Left forelimb (tissue), 1 donor: ENCODE data around the gene EDC4.
"Not testable (repeated sequence)": the region's sequence is repeated elsewhere in the genome, so short reads cannot be mapped to it uniquely, and the experiment has no call there.

Source experiments
- DNase-seq: peaks from one replicate; pipeline ENCODE4 v3.0.0-alpha.2; 2018; ENCODE audit warnings: low spot score

The EDC4 gene

DNA sequence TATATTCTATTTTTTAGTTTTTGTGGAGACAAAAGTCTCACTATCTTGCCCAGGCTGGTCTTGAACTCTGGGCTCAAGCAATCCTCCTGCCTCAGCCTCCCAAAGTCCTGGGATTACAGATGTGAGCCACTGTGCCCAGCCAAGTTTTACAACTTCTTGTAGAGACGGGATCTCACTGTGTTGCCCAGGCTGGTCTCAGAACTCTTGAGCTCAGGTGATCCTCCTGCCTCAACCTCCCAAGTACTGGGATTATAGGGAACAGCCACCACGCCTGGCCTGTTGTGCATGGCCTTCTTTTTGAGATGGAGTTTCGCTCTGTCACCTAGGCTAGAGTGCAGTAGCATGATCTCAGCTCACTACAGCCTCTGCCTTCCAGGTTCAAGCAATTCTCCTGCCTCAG lies 19.2 kb upstream of the EDC4 start:
- no peak for DNase-seq

DNA sequence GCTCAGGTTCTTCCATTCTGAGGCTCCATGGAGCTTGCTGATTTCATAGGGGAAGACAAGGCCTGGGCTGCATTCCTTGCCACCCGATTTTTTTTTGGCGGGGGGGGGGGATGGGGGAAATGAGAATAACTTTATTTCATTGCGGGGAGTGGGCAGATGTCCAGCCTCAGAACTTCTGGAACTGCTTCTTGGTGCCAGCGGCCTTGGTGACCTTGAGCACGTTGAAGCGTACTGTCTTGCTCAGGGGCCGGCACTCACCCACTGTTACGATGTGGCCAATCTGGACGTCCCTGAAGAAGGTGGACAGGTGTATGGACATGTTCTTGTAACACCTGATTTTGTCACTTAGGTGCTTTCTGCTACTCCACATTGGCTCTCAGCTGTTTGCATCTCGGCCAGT lies 17.1 kb upstream of the EDC4 start:
- no peak for DNase-seq

DNA sequence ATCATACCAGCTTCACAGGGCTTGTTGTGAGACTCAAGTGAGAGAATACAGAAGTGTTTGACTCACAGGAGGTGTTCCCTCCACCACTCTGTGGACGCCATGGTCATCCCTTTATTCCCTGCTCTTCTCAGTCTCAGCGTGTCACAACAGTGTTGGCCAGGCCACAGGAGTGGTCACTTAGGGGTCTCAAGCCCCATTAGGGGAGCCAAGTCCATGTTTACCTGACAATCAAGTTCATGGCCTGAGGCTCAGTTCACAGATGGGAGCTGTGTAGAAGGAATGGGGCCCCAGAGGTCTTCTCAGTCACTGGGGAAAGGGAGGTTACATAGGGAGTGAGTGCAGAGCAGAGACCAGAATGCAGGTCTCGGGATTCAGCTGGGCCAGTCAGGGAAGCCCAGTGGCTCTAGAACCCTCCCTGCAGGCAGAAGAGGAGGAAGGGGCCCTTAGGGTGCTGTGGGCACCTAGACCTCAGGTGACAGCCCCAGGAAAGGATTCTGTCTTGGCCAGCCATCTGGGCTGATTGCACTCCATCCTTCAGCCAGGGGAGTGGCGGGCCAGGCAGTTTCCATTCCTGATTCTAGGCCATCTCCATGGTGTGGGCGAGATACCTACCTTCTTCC lies 15.8 kb upstream of the EDC4 start:
- no peak for DNase-seq

DNA sequence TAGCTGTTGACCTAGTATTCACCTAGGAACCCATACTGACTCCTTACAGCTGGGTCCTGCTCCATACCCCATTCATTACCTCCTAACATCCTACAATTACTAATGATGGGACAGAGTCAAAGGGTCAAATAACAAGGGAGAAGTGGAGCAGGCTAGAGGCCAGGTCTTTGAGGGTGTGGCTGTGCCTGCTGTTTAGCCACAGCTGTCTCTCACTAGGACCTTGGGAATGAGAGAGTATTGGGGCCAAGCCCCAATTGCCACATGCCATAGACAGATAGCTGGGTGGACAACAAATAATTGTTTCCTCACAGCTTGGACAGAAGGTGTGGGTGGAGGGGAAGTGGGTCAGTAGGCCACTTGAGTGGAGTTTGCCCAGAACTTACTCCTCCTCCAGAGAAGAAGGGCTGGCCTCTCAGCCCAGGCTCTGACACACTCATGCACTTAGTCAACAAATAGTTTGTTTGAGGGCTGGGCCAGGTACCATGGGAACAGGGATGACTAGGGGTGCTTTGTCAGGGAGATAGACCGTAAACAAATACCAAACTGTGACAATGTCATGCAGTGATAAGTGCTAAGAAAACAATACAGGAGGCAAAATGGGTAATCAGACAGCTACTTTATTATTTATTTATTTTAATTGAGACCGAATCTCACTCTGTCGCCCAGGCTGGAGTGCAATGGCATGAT lies 15.2 kb upstream of the EDC4 start:
- no peak for DNase-seq

DNA sequence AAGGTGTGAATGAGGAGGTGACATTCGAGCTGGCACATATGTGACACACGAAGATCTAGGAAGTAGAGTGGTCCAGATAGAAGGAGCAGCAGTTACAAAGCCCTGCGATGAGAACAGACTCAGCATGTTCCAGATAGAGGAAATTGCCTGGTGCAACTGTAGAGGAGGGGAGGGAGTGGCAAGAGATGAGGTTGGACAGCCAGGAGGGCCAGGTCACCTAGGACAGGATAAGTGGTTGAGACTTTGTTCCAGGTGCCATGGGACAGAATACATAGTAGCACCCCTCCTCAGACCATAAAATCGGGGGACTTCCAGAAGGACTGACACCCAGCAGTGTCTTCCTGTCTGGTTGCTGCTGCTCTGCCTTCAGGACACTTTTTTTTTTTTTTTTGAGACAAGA lies 14.4 kb upstream of the EDC4 start:
- no peak for DNase-seq

DNA sequence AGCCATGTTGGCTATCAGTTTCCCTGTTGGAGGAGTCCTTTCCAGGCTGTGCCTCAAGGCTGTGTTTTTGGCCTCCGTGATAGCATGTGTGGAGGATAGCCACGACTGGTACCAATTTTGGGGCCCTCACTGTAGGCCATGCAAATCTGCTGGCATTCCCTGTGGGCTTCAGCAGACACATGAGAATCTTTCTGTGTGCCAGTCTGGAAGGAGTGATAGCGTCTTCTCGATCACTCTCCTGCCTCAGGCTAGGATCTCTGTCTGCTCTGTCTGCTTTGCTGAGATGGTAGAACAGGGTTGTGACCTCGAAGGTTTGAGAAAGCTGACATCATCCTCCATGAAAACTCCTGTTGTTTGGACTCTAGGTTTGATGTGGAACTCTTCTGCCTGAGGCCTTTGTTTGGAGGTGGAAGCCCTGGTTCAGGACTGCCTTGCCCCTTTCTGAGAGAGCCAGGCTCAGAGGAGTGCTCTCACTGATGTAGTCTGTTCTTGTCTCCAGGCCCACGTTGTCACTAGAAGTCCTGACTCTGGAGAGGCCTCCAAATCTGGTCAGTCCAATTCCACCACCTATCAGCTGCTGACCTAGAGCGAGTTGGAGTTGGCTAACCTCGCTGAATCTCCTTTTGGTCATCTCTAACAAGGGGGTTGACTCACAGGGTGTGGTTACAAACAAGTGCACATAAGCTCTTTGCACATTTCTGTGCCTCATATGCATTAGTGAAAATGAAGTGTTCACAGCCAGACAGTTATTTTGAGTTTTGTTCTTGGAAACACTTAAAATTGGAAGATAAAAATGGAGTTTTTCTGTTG lies 12.1 kb upstream of the EDC4 start:
- DNase-seq: no peak

DNA sequence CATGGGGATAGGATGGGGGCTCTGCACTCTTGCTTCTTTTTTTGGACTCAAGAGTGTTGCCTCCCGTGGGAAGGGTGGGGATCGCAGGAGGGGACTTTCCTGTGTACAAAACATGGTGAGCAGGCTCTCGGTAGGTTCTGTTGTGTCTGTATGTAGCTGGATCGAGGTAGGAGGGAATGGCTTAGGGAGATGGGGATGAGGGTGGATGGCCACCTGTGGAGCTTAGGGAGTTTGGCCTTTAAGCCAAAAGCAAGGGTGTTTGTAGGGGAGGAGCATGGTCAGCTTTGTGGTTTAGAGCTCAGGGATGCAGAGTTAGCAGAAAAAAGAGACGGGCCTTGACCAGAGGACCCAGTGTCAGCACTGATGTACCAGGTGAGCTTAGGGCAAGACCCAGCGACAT lies 11.0 kb upstream of the EDC4 start:
- DNase-seq: no peak

DNA sequence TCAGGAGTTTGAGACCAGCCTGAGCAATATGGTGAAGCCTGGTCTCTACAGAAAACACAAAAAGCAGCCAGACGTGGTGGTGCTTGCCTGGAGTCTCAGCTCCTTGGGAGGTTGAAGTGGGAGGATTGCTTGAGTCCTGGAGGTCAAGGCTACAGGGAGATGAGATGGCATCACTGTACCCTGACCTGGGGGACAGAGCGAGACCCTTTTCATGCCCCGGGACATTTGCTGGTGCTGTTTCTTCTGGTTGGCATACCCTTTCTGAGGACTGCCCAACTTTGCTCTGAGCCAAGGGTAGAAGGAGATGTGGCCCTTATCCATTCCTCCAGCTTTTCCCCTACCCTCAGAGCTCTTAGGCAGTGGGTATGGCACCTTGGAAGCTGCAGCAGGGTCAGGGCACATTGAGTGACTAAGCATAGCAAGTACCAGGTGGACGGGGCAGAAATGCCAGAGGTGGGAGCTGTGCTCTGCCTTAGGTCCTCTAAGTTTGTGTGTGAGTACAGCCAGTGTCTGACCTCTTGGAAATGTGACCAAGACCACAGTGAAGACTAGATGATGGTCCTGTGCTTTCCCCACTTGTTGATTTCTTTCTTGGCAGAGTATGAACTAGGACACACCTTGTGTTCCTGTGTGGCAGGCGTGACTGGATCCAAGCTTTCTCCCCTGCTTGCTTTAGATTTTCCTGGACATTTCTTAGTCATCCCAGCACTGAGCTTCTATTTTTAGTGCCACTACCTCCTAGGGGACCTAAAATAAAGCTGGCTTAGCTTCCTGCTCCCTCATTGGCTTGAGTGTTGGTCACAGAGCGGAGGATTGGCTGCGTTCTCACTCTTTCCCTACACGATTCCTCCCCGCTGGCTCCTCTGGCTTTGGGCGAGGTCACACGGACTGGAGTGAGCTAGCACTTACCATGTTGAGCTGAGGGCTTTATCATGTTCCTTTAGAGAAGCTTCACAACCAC lies 9.9 kb upstream of the EDC4 start:
- DNase-seq: no peak

DNA sequence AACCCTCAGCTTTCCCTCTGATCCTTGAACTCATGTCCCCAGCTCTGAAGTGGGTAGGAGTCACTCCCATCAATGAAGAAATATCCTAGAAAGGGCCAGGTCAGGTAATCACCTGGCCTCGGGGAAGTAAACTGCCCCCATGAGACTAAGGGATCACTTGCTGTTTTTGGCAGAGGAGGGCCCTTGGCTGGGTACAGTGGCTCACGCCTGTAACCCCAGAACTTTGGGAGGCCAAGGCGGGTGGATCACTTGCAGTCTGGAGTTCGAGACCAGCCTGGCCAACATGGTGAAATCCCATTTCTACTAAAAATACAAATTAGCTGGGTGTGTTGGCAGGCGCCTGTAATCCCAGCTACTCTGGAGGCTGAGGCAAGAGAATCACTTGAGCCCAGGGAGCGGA lies 8.8 kb upstream of the EDC4 start:
- DNase-seq: not testable (repeated sequence)

GRCh38 chr16:67864594-67864993 lies 8.3 kb upstream of the EDC4 start:
- DNase-seq: no peak

DNA sequence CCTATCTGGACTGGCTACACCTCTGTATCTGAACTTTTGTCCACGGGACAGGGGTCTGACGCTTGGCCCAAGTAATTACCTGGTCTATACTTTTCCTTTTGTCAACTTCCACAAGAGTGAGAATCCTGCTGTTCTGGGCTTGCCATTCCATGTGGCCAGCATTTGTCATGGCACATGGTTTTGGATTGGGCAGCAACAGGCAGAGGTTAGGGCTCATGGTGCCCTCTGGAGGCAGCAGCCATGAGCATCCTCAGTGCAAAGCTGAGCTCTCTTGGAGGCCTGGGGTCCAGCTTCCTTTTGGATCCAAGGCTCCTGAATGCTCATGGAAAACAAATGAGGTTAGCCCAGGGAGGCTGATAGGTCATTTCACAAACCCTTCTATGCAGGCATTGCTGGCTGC lies 7.5 kb upstream of the EDC4 start:
- no peak for DNase-seq

GRCh38 chr16:67868290-67868689 lies 4.6 kb upstream of the EDC4 start:
- DNase-seq: no peak

DNA sequence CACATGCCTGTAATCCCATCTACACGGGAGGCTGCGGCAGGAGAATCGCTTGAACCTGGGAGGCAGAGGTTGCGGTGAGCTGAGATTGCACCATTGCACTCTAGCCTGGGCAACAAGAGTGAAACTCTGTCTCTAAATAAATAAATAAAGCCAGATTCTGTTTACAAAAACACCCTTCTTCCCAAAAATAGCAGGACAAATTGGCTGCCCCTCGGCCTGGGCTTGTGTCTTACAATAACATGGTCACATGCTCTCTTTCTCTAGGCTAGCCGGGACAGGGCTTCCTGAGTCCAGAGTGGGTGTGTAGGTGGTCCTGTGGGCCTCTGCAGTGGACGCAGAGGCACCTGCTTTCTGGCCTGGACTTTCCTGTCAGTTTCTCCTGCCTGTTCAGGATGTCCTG lies 3.2 kb upstream of the EDC4 start:
- DNase-seq: no peak

- no peak for DNase-seq
These were observed 1.6 kb upstream of the EDC4 start for GRCh38 chr16:67871256-67871655.

- DNase-seq: no peak
These were observed 671 bp upstream of the EDC4 start for GRCh38 chr16:67872131-67872630.

DNA sequence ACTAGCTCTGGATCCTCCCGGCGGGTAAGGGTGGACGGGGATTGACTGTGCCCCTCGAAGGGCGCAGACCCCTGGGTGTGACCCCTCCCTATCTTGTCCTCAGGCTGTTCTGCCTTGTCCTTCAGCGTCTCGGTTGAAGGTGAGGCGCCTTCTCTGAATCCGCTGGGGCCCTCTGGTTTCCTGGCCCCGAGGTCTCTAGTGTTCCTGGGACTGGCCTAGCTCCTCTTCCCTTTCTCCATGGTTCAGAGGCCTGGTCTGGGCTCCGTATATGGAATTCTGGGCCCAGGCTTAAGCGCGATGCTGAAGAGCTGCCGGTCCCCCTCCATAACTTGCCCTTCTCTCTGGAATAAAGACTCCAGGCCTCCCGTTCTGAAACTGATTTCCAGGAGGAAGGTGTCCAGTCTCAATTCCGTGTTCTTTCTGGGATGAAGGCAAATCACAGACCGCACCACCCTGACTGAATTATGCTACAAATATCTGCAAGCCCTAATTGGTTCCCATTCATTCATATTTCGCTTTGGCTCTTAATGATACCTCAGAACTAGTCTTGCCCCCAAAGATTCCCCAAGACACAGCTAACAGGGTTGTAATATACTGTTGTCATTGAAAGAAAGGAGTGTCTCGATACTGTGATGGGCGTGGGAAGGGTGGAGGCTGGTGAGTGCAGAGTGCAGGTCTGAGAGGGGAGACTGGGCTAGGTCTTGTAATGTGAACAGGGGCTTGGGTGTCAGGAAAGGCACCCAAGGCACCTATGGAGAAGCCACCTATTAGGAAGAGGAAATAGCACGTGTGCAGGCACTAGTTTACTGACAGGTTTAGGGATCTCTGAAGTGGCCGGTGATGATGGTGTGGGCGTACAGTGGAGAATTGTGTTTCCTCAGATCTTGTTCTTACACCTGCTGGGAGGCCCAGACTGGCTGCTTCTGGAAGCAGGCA lies 851 bp downstream of the EDC4 start:
- no peak for DNase-seq

DNA sequence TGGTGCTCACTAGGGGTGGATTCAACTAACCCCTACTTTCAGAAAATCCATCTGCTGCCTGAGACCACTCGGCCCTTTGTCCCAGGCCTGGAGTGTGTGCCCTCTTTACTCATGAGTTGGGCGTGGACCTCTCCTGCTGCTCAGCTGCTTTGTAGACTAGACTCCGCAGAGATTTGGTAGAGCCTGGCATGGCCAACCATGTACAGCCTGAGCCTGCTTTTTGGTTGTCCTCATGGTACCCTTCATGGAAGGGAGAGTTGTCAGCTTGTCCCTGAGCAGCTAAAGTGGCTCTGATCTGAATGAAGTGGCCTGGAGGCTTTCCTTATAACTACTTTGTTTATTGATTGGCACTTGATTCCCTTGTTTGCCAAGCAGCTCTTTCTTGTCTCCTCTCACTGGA lies 1.5 kb downstream of the EDC4 start:
- no peak for DNase-seq

GRCh38 chr16:67877064-67877463 lies 4.2 kb downstream of the EDC4 start:
- DNase-seq: no peak

GRCh38 chr16:67878232-67878631 lies 5.4 kb downstream of the EDC4 start:
- DNase-seq: no peak

- no peak for DNase-seq
These were observed 6.0 kb downstream of the EDC4 start for GRCh38 chr16:67878846-67879245.

- no peak for DNase-seq
These were observed 6.6 kb downstream of the EDC4 start for GRCh38 chr16:67879462-67879861.
